ENCODE data around the gene ZSCAN31. TPM values are rescaled to one million over a fixed set of nuclear protein-coding genes. Genes with fewer than 3 reads are reported as not detected.
"Not testable (repeated sequence)": the region's sequence is repeated elsewhere in the genome, so short reads cannot be mapped to it uniquely, and the experiment has no call there.

The ZSCAN31 gene
- total RNA-seq, 3 donors from 2014 or later: 4.6 to 19.3 (median 17.4) TPM

DNA sequence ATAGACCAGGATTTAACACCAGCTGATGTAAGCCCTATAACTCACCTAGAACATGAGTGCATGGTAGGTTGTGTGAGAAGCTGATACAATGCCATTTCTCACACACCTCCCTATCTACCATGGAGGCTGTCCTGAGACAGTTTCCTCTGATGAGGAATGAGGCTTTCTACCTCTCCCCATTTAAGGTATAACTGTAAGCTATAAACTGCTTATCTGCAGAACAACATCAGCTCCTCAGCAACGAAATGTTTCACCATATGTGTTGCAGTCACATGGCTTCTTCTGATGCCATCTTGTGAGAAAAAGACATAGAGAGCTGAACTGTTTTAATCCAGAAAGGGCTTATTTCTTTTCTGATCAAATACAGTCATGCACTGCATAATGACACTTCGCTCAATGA, 34.5 kb upstream of the ZSCAN31 start:
- Histone ChIP-seq H3K4me1 (no peaks in the 10 kb centered on the region), H3K36me3 (no peaks in the 10 kb centered on the region), H3K27me3 (no peaks in the 10 kb centered on the region), H3K4me3 (no peak overlapping the region), H3K9me3 (no peaks in the 10 kb centered on the region), H3K27ac (no peak overlapping the region)
- intact Hi-C loops (cut with DNase I; ENCODE audit: low total_unique reads): no loop called here
- TF ChIP-seq POLR2A (IDR thresholded peaks at IDR 0.05) (no peak), POLR2AphosphoS5 (IDR thresholded peaks at IDR 0.05) (no peak), CTCF (IDR thresholded peaks at IDR 0.05) (no peak)
- DNase-seq (ENCODE audit: low spot score in 2 of 2): no peak

GRCh38 chr6:28369463-28369862, 33.5 kb upstream of the ZSCAN31 start:
- TF ChIP-seq POLR2AphosphoS5 (IDR thresholded peaks at IDR 0.05): no peak
- TF ChIP-seq POLR2A (IDR thresholded peaks at IDR 0.05): no peak
- TF ChIP-seq CTCF (IDR thresholded peaks at IDR 0.05): no peak
- no peaks in the 10 kb centered on the region for H3K27me3 ChIP-seq
- H3K4me1 ChIP-seq: no peaks in the 10 kb centered on the region
- DNase-seq (ENCODE audit: low spot score in 2 of 2): no peak
- H3K4me3 ChIP-seq: no peak overlapping the region
- no peak overlapping the region for H3K27ac ChIP-seq
- H3K36me3 ChIP-seq: no peaks in the 10 kb centered on the region
- intact Hi-C loops (cut with DNase I; ENCODE audit: low total_unique reads): no loop called here
- no peaks in the 10 kb centered on the region for H3K9me3 ChIP-seq

DNA sequence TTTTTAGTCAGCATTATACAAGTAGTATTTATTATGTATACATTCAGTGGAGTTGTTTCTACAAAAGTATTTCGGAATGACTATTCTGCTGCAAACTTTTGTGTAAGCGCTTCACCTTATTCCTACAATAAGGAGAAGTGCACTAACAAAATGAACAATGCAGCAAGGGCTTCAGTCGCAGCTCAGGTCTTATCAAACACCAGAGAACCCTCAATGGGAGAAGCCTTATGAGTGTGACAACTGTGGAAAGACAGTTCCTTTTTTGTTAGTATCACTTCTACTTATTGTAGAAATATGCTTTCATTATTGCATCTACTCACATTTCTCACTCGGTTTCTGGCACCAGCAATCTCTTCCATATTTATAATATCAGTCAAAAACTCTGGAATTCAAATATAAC, 32.6 kb upstream of the ZSCAN31 start:
- H3K4me3 ChIP-seq: no peak overlapping the region
- H3K36me3 ChIP-seq: no peaks in the 10 kb centered on the region
- H3K4me1 ChIP-seq: no peaks in the 10 kb centered on the region
- no peaks in the 10 kb centered on the region for H3K9me3 ChIP-seq
- DNase-seq (ENCODE audit: low spot score in 2 of 2): no peak
- H3K27me3 ChIP-seq: no peaks in the 10 kb centered on the region
- no peak overlapping the region for H3K27ac ChIP-seq
- TF ChIP-seq CTCF (IDR thresholded peaks at IDR 0.05) (no peak), POLR2A (IDR thresholded peaks at IDR 0.05) (no peak), POLR2AphosphoS5 (IDR thresholded peaks at IDR 0.05) (no peak)
- intact Hi-C loops (cut with DNase I; ENCODE audit: low total_unique reads): no loop called here

DNA sequence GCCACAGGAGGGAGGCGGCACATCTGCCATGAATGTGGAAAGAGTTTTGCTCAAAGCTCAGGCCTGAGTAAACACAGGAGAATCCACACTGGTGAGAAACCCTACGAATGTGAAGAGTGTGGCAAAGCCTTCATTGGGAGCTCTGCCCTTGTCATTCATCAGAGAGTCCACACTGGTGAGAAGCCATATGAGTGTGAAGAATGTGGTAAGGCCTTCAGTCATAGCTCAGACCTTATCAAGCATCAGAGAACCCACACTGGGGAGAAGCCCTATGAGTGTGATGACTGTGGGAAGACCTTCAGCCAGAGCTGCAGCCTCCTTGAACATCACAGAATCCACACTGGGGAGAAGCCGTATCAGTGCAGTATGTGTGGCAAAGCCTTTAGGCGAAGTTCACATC, 29.6 kb upstream of the ZSCAN31 start:
- H3K27me3 ChIP-seq; intact Hi-C loops (cut with DNase I; ENCODE audit: low total_unique reads); H3K4me1 ChIP-seq; DNase-seq (ENCODE audit: low spot score in 2 of 2); H3K4me3 ChIP-seq; H3K36me3 ChIP-seq; H3K9me3 ChIP-seq; H3K27ac ChIP-seq: not testable (repeated sequence)

GRCh38 chr6:28360961-28361360, 25.0 kb upstream of the ZSCAN31 start:
- Histone ChIP-seq H3K36me3 (no peaks in the 10 kb centered on the region), H3K4me1 (peaks cover 0 to 7% of the 10 kb centered on the region in 2 donors), H3K9me3 (no peaks in the 10 kb centered on the region), H3K27ac (no peak overlapping the region), H3K4me3 (no peak overlapping the region), H3K27me3 (no peaks in the 10 kb centered on the region)
- no peak for TF ChIP-seq POLR2AphosphoS5 (IDR thresholded peaks at IDR 0.05)
- intact Hi-C loops (cut with DNase I; ENCODE audit: low total_unique reads): no loop called here
- no peak for DNase-seq (ENCODE audit: low spot score in 2 of 2)

GRCh38 chr6:28359562-28359961, 23.6 kb upstream of the ZSCAN31 start:
- H3K27ac ChIP-seq; DNase-seq (ENCODE audit: low spot score in 2 of 2); H3K36me3 ChIP-seq; intact Hi-C loops (cut with DNase I; ENCODE audit: low total_unique reads); H3K4me1 ChIP-seq; H3K4me3 ChIP-seq; H3K9me3 ChIP-seq; H3K27me3 ChIP-seq: not testable (repeated sequence)

- H3K4me1 ChIP-seq: peaks cover 0 to 7% of the 10 kb centered on the region in 2 donors
- H3K9me3 ChIP-seq: no peaks in the 10 kb centered on the region
- no peak overlapping the region for H3K27ac ChIP-seq
- intact Hi-C loops (cut with DNase I; ENCODE audit: low total_unique reads): no loop called here
- H3K27me3 ChIP-seq: no peaks in the 10 kb centered on the region
- no peak overlapping the region for H3K4me3 ChIP-seq
- no peak for DNase-seq (ENCODE audit: low spot score in 2 of 2)
- no peak for TF ChIP-seq POLR2AphosphoS5 (IDR thresholded peaks at IDR 0.05)
- TF ChIP-seq CTCF (IDR thresholded peaks at IDR 0.05): no peak
- no peak for TF ChIP-seq POLR2A (IDR thresholded peaks at IDR 0.05)
- no peaks in the 10 kb centered on the region for H3K36me3 ChIP-seq
Measured at GRCh38 chr6:28357036-28357435, 21.1 kb upstream of the ZSCAN31 start.

Data from breast epithelium (tissue), 4 donors.